GM21447 (cell line): ENCODE results near the gene OTUB1.
"Not testable (repeated sequence)": the region's sequence is repeated elsewhere in the genome, so short reads cannot be mapped to it uniquely, and the experiment has no call there.

ENCODE experiments used
- ATAC-seq: cut with Tn5 transposase; IDR thresholded peaks from one replicate; pipeline ENCODE4 v1.9.1; 2021; ENCODE audit not compliant: unreplicated experiment

The OTUB1 gene

DNA sequence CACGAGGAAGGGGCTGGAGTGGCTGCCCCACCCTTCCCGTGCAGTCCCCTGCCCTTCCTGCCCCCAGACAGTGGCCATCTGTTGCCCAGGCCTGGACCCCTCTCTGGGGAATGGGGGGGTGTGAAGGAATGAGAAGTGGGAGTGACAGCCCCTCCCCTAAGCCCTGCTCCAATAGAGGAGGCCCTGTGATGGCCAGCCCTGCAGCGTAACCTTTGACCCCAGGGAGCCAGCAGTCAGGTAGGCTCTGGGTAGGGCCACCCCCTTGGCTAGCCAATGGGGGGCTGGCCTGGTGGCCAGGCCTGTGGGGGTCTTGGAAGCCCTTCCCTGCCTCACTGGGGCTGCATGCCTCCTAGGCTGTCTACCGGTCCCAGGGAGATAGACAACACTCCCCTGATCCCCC, 56.1 kb downstream of the OTUB1 start:
- no peak for ATAC-seq

DNA sequence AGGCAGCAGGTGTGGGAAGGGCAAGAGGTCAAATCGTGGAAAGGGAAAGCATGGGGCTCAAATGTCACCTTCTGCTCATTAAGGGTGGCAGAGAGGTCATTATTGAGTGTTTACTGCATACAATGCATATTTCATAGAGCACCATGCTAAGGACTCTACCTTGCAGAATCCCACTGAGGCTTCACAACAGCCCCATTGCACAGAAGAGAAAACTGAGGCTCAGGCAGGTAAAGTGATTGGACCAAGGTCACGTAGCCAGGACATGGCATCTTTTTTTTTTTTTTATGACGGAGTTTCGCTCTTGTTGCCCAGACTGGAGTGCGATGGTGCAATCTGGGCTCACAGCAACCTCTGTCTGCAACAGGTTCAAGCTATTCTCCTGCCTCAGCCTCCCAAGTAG, 57.3 kb downstream of the OTUB1 start:
- ATAC-seq, result no peak

DNA sequence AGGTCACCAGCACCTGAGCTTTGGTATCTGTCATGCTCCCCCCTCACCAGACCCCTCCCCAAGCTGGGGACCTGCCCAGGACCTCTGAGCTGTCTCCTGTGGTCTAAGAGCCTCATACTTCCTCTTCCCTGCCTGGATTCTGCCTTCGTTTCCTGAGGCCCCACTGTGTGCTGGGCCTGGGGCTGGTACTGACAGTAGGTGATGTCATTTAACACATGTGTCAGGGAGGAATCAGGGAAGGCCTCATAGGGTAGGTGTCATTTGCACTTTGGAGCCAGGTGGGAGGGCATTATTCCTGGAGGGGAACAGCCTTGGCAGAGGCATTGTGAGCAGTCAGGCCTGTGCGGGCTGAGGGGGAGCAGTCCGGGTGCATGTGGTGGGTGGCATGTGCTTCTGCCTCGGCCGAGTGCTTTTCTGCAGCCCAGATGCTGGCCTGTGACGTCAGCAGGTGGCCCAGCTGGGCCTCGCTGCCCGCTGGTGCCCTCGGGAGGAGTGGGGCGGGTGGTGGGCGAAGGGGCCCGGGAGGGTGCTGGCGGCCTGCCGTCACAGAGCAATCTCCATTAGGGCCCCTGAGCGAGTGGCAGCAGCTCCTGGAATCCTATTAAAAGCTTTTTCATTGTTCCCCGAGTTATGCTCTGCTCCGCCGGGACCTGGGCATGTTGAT, 58.6 kb downstream of the OTUB1 start:
- no peak for ATAC-seq

DNA sequence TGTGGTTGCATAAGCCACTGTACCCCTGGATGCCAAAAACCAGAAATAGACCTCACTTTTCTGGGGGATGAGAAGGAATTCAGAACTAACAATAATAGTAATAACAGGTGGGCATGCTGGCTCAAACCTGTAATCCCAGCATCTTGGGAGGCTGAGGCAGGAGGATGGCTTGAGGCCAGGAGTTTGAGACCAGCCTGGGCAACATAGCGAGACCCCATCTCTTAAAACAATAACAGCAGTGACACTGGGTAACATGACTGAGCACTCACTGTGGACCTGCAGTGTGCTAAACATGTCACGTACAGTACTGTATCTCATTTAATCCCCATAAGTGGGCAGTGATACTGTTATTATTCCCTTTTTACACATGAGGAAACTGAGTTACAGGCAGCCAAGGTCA, 59.5 kb downstream of the OTUB1 start:
- ATAC-seq, result no peak

DNA sequence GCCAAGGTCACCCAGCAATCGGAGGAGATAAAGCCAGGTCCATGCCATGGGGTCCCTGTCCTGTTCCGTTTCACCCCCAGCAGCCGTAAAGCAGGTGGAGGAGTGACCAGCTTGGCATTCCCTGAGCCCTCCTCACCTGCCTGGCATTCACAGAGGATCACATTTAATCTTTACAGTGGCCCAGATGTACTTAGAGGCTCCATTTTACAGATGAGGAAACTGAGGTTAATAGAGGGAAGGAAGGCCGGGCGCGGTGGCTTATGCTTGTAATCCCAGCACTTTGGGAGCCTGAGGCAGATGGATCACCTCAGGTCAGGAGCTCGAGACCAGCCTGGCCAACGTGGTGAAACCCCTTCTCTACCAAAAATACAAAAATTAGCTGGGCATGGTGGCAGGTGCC, 61.1 kb downstream of the OTUB1 start:
- ATAC-seq, result not testable (repeated sequence)
